Kasumi-1 (cell line): ENCODE data around the gene ITPRIPL2.

ENCODE experiments used
- DNase-seq, 2 experiments: peaks; one replicate each; lab custom pipeline; 2025; lab: John Stamatoyannopoulos, UW

The ITPRIPL2 gene

GRCh38 chr16:19093631-19094541 is 19.9 kb upstream of the ITPRIPL2 start:
- DNase-seq = no peak

DNA sequence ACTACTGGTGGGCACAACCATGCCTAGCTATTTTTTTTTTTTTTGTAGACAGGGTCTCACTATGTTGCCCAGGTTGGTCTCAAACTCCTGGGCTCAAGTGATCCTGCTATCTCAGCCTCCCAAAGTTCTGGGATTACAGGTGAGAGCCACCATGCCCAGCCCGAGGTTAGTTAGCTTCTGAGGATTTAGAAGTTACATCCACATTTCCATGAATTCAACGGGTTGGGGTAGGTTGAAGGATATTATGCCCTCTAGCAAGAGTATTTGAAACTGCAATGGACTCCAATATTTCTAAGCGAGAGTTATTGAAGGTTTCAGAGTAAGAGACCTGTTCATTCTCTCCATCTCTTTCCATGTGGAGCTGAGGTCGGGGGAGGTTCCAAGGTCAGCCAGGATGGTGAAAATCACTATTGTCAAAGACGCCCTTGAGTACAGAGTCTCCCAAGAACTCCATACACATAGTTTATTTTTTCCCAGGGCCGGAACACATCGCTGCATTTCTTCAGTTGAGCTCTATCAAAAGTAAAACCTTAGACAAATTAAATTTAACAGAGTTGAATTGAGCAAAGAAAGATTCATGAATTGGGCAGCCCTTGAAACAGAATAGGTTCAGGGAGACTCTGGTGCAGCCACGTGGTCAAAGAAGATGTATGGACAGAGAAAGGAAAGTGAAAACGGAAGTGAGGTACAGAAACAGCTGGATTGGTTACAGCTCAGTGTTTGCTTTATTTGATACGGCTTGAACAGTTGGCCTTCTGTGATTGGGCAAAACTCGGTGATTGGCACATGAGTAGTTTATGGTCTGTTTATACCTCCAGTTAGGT is 19.0 kb upstream of the ITPRIPL2 start:
- DNase-seq = no peak

- DNase-seq = no peak
Measured at GRCh38 chr16:19095654-19096053, 18.1 kb upstream of the ITPRIPL2 start.

GRCh38 chr16:19098173-19098572 is 15.6 kb upstream of the ITPRIPL2 start:
- DNase-seq = no peak

DNA sequence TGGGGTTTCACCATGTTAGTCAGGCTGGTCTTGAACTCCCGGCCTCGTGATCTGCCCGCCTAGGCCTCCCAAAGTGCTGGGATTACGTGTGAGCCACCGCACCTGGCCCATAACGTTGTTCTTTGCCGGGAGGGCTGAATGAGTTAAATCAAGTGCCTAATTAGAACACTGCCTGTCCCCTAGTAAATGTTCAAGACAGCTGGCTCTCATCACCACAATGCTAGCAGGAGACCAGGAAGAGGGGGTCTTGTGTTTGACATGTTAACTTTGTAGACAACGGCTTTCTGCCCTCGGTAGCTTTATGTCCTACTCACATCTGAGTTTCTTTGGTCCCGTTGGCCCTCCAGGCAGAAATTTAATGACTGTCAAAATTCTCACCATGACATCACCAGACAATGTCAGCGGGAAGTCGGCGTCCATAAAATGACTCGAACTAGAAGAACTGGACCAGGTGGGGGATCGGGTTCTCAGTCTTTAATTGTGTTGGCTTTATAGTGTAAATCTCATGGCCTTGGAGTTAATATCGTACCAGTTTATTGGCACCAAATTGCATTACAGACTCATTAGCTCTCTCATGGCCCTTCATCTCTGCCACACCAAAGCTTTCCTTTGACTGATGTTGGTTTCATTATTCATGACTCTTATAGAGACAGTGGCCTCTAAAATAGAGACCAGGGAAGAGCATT is 11.4 kb upstream of the ITPRIPL2 start:
- DNase-seq = no peak

GRCh38 chr16:19104607-19105006 is 9.2 kb upstream of the ITPRIPL2 start:
- no peak for DNase-seq

DNA sequence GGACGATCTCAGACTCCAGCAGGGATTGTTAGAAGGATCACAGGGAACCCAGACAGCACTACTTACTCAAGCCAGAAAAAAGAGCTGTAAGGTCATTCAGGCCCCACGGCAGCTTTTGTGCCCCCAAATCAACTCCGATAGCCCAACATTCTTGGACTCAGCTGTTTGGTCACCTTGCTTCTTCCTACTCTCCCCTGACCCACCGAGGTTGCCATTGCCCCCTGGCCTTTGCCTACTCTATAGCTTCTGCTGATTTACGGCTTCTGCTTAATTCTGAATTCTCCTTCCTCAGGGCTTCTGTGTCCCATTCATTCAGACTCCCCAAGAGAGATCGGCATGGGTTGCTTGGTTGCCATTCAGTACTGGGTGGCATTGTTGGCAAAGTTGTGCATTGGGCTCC is 8.6 kb upstream of the ITPRIPL2 start:
- DNase-seq = no peak

- no peak for DNase-seq
Measured at GRCh38 chr16:19105891-19106624, 7.7 kb upstream of the ITPRIPL2 start.

DNA sequence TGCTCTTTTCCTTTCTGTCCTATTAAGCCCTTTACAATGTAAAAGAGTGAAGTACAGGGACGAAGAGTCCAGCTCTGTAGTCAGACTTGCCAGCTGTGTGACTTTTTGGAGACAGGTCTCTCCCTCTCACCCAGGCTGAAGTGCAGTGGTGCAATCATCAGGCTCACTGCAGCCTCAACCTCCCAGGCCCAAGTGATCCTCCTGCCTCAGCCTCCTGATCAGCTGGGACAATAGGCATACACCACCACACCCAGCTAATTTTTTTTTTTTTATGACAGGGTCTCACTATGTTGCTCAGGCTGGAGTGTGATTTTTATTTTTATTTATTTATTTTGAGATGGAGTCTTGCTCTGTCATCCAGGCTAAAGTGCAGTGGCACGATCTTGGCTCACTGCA is 7.1 kb upstream of the ITPRIPL2 start:
- no peak for DNase-seq

- no peak for DNase-seq
Measured at GRCh38 chr16:19108409-19109287, 5.1 kb upstream of the ITPRIPL2 start.

DNA sequence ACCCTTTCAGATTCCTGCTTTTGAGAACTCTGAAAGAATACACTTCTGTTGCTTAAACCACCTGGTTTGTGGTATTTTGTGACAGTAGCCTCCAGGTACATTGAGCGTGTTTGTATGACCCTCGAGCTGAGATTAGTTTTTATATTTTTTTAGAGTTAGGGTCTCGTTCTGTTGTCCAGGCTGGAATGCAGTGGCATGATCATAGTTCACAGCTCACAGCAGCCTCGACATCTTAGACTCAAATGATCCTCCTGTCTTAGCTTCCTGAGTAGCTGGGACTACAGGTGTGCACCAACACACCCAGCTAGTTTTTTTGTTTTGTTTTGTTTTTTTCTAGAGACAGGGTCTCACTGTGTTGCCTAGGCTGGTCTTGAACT is 4.5 kb upstream of the ITPRIPL2 start:
- no peak for DNase-seq

GRCh38 chr16:19110537-19111360 is 3.0 kb upstream of the ITPRIPL2 start:
- DNase-seq = no peak

GRCh38 chr16:19112099-19112407 is 1.7 kb upstream of the ITPRIPL2 start:
- no peak for DNase-seq

- peak; percentile 4 to 14 for DNase-seq
Measured at GRCh38 chr16:19114359-19115147, 789 bp downstream of the ITPRIPL2 start.

DNA sequence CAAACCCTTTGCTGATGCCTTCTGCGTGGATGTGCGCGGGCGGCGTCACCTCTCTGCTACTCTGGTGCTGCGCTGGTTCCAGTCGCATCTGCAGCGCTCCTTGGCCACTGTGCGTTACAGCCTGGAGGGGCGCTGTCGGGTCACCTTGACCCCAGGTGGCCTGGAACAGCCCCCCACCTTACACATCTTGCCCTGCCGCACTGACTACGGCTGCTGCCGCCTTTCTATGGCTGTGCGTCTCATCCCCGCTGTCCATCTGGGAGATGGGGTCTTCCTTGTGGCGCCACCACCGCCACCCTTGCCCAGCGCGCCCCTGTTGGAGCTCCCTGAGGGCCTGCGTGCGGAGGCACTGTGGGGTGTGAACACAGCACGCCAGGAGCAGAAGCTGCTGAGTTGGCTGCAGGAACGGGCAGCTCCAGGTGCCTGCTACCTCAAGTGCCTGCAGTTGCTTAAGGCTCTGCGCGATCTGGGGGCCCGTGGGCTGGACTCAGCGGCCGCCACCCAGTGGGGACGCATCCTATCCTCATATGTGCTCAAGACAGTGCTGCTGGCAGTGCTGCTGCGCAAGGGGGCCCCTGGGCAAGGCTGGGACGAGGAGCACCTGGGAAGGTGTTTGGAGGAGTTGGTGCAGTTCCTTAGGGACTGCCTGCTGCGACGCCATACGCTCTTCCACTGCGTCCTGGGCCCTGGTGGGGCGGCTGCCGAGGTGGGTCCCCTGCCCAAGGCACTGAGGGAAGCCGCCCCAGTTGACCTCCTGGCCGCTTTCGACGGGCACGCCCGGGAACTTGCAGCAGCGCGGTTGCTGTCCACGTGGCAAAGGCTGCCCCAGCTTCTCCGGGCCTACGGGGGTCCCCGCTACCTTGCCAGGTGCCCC is 1.6 kb downstream of the ITPRIPL2 start:
- DNase-seq = no peak

GRCh38 chr16:19116711-19117449 is 3.1 kb downstream of the ITPRIPL2 start:
- DNase-seq = no peak

- no peak for DNase-seq
Measured at GRCh38 chr16:19118938-19119431, 5.2 kb downstream of the ITPRIPL2 start.
